Measurements from ENCODE around the gene IGF2BP2.
A peak's percentile ranks its signal among the peaks of the same experiment; 100 is the strongest.
"Not testable (repeated sequence)": the region's sequence is repeated elsewhere in the genome, so short reads cannot be mapped to it uniquely, and the experiment has no call there.

The IGF2BP2 gene

GRCh38 chr3:185837414-185837813, 12.6 kb upstream of the IGF2BP2 start:
- DNase-seq (ENCODE audit: low spot score), result no peak

GRCh38 chr3:185831990-185832389, 7.1 kb upstream of the IGF2BP2 start:
- DNase-seq (ENCODE audit: low spot score), result no peak

- DNase-seq (ENCODE audit: low spot score), result no peak
Observed at GRCh38 chr3:185831195-185831594, 6.4 kb upstream of the IGF2BP2 start.

GRCh38 chr3:185830018-185830797, 5.4 kb upstream of the IGF2BP2 start:
- no peak for DNase-seq (ENCODE audit: low spot score)

DNA sequence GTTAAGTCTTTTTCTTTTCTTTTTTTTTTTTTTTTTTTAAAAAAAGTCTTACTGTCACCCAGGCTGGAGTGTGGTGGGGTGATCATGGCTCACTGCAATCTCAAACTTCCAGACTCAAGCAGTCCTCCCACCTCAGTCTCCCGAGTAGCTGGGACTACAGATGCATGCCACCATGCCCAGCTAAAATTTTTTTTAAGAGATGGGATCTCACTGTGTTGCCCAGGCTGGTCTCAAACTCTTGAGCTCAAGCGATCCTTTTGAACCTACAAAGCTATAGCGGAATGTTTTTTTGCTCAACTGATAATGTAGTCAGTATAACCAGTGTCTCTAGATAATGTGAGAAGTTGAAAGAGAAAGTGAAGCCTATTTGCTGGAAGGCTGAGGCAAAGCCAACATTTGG, 3.9 kb upstream of the IGF2BP2 start:
- no peak for DNase-seq (ENCODE audit: low spot score)

DNA sequence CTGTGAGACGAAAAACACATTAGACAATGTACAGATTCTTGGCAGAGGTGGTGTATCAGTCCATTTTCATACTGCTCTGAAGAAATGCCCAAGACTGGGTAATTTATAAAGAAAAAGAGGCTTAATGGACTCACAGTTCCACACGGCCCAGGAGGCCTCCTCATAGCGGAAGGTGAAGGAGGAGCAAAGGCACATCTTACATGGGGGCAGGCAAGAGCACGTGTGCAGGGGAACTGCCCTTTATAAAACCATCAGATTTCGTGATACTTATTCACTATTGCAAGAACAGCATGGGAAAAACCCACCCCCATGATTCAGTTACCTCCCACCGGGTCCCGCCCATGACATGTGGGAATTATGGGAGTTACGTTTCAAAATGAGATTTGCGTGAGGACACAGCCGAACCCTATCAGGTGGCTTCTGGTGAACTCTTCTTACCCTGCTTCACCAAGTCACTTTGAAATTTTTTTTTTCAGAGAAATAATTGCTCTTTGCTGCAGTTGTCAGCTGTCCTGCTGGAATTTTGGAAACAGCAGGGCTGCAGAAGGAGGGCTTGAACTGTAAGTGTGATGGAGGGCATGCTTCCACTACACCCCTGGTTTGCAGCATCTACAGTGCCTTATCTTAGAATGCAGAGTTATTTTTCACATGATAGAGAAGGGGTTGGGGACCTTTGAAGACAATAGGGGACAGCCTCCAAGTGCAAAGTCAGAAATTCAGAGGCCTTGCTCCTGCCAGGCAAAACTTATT, 2.9 kb upstream of the IGF2BP2 start:
- DNase-seq (ENCODE audit: low spot score), result no peak

- DNase-seq (ENCODE audit: low spot score), result peak; percentile 71
Observed at GRCh38 chr3:185825639-185826481, 1.0 kb upstream of the IGF2BP2 start.

DNA sequence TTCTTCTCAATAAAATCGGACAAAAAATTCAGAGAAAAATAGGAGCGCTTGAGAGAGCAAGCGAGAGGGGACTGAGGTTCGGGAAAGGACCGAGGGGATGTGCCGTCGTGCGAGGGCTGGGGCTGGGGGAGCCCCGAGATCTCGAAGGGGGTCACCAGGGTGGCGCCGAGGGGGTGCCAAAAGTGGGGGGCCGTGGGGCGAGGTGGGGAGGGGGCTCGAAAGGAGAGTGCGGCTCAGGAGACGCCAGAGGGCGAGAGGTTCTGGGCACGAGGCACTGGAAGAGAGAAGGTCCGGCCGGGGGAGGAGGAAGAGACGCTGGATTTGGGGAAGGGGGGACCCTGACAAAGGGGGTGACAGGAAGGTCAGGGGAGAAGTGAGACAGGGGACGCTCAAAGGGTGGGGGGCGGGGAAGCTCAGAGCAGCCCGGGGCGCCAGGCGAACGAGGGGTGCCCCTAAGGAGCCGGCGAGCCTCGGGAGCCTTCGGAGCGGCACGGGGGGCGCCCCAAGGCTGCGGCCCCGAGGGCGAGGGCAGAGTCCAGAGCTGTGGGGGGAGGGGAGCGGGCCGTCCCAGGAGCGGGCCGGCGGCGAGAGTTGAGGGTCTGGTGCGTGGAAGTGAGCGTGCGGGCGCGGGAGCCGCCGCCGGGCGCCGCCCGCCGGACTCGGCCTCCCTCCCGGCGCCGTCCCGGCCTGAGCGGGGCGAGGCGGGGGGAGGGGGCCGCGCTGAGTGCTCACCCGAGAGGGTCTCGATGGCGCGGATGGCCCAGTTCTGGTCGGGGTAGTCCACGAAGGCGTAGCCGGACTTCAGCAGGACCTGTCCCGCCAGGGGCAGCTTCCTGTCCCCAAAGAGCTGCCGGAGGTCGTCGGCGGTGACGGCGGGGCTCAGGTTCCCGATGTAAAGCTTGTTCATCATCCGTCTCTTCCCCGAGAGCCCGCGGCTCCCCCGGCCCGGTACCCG, 514 bp downstream of the IGF2BP2 start:
- peak; percentile 63 for DNase-seq (ENCODE audit: low spot score)

- peak; percentile 76 for DNase-seq (ENCODE audit: low spot score)
Observed at GRCh38 chr3:185823078-185824044, 1.5 kb downstream of the IGF2BP2 start.

DNA sequence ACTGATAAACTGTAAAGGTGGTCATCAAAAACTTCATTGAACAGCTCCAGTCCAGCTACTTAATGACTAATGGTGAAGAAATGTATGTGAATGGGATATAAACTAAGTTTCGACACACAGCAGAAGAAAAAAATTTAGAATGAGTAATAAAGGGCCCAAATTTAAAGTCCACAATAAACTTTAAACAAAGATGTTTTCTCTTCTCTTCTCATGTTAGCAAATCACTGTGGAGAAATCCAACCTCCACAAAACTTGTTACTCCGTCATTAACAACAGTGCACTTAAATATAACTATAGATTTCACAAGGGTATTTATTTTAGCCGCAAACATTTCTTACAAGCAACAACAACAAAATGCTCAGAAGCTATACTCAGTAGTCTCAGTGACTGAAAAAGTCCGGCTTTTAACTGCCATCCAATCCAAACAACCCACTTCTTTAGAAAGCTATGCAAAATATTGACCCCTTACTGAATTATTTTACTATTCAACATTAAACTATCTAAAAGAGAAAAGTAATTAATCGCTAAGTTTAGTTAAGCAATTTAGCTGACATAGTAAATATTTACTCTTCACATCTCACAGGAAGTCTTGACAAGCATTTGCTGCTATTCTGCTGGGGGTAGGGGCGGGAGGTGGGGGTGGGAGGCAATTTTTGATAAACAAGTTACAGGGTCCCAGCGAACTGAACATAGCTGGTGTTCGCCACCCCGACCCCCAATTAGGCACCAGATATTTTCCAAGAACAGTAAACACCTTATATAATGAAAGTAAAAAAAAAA, 2.4 kb downstream of the IGF2BP2 start:
- no peak for DNase-seq (ENCODE audit: low spot score)

DNA sequence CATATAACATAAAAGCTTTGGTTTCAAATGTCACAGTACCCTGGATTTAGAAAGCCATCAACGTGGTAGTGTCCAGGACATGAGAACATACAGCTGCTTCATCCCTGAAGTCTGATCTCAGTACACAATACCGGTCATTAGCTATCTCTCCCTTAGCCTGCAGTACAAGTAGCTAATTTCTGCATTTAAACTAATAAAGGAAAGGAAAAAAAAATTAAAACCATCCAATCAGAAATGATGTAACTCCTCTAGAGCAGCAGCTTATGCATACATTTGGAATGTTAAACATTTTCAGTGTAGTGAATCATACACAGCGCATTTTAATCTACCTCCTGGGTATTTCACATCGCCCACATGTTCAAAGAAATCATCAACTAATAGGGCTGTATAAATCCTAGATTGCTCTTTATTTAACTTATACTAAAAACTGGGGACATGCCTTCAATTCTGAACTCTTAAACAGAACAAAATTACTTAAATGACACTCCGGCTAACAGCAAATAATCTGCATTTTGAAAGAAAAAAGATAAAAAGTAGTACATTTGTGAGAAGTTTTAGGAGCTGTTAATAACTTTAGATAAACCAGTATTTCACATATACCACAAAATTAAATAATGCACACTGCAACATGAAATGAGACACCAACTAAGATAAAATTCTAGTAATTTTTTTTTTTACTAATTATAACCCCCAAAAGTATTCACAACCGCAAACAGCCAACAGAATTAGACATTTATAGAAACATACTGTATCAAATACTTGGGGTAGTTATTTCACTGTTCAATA, 3.7 kb downstream of the IGF2BP2 start:
- DNase-seq (ENCODE audit: low spot score), result no peak

- no peak for DNase-seq (ENCODE audit: low spot score)
Observed at GRCh38 chr3:185818267-185818875, 6.5 kb downstream of the IGF2BP2 start.

DNA sequence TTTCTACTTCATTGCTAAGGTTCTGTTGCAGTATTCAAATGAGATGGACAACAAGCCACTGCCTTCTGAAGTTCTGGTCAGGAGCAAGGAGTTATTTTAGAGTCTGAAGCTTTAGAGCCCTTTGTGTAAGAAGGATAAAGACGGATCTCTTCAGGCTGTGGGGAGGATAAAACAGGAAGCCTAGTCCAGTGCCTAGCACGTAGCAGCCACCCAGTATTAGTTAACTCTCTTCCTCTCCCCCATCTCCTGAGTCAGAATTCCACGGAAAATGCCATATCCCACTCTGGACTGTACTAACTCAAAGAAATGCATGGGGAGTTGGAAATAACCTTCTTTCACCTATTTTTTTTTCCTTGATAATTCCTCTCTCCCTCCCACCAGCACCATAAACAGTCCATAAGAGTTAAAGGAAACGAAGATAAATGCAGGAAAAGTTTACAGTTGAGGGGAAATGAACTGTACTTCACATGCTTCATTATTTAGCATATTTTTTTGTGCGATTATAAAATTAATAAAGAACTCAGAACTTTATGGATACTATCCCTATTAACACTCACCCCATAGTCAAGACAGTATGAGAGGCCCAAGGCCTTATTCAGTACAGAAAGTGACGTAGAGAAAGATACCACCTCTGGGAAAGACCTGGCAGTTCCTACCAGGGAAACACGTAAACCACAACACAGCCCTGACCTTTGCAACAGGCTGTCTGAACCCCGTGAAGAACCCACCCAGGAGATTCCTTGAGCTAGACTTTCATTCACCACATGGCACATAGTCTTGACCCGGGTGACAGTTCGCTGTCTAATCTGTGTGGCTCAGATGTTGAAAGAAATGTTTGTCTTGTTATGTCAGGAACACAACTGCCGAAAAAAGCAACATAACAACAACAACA, 9.2 kb downstream of the IGF2BP2 start:
- no peak for DNase-seq (ENCODE audit: low spot score)

DNA sequence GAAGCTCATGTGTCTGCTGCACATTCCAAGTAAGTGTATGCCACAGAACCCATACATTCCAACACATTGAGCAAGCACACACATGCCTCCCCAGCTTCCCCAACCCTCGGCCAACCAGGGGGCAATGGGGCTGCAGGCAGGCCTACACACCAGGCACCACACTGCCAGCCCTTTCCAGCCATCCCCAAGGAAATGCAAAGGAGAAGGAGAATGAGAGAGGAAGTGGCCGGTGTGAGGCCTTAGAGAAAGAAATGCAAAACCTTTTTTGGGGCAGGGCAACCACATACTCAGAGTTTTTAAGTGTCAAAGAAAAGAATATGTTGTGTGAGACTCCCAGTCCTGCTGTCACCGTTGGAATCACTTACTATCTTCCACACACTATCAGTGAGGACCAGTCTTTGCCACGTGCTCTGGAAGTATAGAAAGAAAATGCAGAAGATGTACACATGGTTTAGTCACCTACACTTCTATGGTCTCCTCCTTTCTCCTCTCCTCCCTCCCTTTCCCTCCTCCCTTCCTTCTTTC, 11.1 kb downstream of the IGF2BP2 start:
- no peak for DNase-seq (ENCODE audit: low spot score)

GRCh38 chr3:185813205-185813604, 11.6 kb downstream of the IGF2BP2 start:
- no peak for DNase-seq (ENCODE audit: low spot score)

- DNase-seq (ENCODE audit: low spot score), result no peak
Observed at GRCh38 chr3:185807445-185808068, 17.3 kb downstream of the IGF2BP2 start.

GRCh38 chr3:185798831-185799110, 26.1 kb downstream of the IGF2BP2 start:
- not testable (repeated sequence) for DNase-seq (ENCODE audit: low spot score)

Data from D341Med (cell line).